ENCODE measurements around the gene LACTB.

DNA sequence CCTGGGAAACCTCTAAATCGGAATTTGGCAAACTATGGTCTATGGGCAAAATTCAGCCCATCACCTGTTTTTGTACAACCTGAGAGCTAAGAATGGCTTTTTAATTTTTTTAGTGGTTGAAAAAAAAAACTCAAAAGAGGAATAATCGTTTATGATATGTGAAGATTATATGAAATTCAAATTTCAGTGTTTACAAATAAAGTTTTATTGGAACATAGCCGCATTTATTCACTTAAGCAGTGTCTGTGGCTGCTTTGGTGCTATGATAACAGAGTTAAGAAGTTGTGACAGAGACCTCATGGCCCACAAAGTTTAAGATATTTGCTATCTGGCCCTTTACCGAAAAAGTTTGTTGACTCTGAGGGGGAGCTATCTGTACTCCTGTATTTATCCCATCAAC, 36.4 kb upstream of the LACTB start:
- TF ChIP-seq, protein P1, sequence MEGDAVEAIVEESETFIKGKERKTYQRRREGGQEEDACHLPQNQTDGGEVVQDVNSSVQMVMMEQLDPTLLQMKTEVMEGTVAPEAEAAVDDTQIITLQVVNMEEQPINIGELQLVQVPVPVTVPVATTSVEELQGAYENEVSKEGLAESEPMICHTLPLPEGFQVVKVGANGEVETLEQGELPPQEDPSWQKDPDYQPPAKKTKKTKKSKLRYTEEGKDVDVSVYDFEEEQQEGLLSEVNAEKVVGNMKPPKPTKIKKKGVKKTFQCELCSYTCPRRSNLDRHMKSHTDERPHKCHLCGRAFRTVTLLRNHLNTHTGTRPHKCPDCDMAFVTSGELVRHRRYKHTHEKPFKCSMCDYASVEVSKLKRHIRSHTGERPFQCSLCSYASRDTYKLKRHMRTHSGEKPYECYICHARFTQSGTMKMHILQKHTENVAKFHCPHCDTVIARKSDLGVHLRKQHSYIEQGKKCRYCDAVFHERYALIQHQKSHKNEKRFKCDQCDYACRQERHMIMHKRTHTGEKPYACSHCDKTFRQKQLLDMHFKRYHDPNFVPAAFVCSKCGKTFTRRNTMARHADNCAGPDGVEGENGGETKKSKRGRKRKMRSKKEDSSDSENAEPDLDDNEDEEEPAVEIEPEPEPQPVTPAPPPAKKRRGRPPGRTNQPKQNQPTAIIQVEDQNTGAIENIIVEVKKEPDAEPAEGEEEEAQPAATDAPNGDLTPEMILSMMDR (IDR thresholded peaks at IDR 0.05): no peak
- no peak for TF ChIP-seq POLR2AphosphoS5 (IDR thresholded peaks at IDR 0.05)
- no peak for TF ChIP-seq POLR2A (IDR thresholded peaks at IDR 0.05)

All from breast epithelium (tissue), 3 donors.